A549 (cell line): ENCODE data around the gene SLC5A3. TPM values are rescaled to one million over a fixed set of nuclear protein-coding genes. Genes with fewer than 3 reads are reported as not detected.

Experiments used
- ATAC-seq, 2 experiments: fragments of 200-7000 bp in 1 of 2; fragments of >200 bp in 1 of 2; cut with Nextera tagmentation in 1 of 2; cut with Tn5 transposase in 1 of 2; 3 replicates each; pipeline versions ENCODE4 v1.8.0 to v1.9.1; 2018 to 2020; ENCODE audit warnings: mild to moderate bottlenecking in 1 of 2, moderate library complexity in 1 of 2
- CTCF ChIA-PET: fragments of 300-600 bp; sonication (Branson Sonifier 250); formaldehyde crosslinking; extraction: SDS; loops from one replicate; lab custom pipeline; 2021; ENCODE audit warnings: antibody characterized with exemption, inconsistent platforms; lab: Yijun Ruan, JAX
- POLR2A ChIA-PET: fragments of 350-600 bp; formaldehyde crosslinking; extraction: SDS; loops from one replicate; lab custom pipeline; 2021; ENCODE audit warnings: antibody characterized with exemption, inconsistent platforms; lab: Yijun Ruan, JAX
- DNase-seq, 2 experiments: peaks; one replicate each; pipeline versions ENCODE4 v3.0.0 to v3.0.0-alpha.2; 2011 to 2016; ENCODE audit warnings: low read depth in 1 of 2, low spot score in 1 of 2
- FAIRE-seq: peaks from 2 replicates; lab custom pipeline; 2011; peaks lifted over from hg19 to GRCh38; lab: Jason Lieb, UNC
- H3K27ac ChIP-seq, 2 experiments: fragments of >200 bp; sonication (Bioruptor Twin); formaldehyde crosslinking; 3 replicates each; pipeline ENCODE4 v1.5.1; 2016 to 2017
- H3K4me1 ChIP-seq: fragments of >200 bp; sonication (Bioruptor Twin); formaldehyde crosslinking; 3 replicates; pipeline ENCODE4 v1.6.1; 2016
- H3K4me2 ChIP-seq: fragments of >200 bp; sonication (Bioruptor Twin); formaldehyde crosslinking; 3 replicates; pipeline ENCODE4 v1.6.1; 2016
- H3K4me3 ChIP-seq: fragments of >200 bp; sonication (Bioruptor Twin); formaldehyde crosslinking; 3 replicates; pipeline ENCODE4 v1.5.1; 2016
- H3K9me3 ChIP-seq: fragments of >200 bp; sonication (Bioruptor Twin); formaldehyde crosslinking; 3 replicates; pipeline ENCODE4 v1.6.1; 2016
- BHLHE40 ChIP-seq: IDR thresholded peaks from 2 replicates; pipeline ENCODE4 v1.6.1; 2012; ENCODE audit warnings: low read depth, low read length, inconsistent platforms
- CBX2 ChIP-seq: fragments of 200-600 bp; sonication (generic); IDR thresholded peaks from 2 replicates; pipeline ENCODE4 v1.6.1; 2016; ENCODE audit warnings: low read depth, mild to moderate bottlenecking, borderline replicate concordance
- CBX8 ChIP-seq: fragments of 200-600 bp; sonication (generic); IDR thresholded peaks from 2 replicates; pipeline ENCODE4 v1.6.1; 2016
- CEBPB ChIP-seq, 2 experiments: fragments of >200 bp in 1 of 2; sonication (Bioruptor Twin) in 1 of 2; formaldehyde crosslinking in 1 of 2; IDR thresholded peaks; 2 replicates each; pipeline ENCODE4 v1.6.1; 2012 to 2016
- EHF ChIP-seq: fragments of 250-450 bp; sonication (Bioruptor Pico); IDR thresholded peaks from 2 replicates; pipeline ENCODE4 v1.5.0; 2020; ENCODE audit warnings: mild to moderate bottlenecking
- EP300 ChIP-seq, 2 experiments: fragments of >200 bp; sonication (Bioruptor Twin); formaldehyde crosslinking; IDR thresholded peaks; 2 replicates in 1 of 2; 3 replicates in 1 of 2; pipeline ENCODE4 v1.6.1; 2016 to 2017
- GATA3 ChIP-seq: IDR thresholded peaks from 2 replicates; pipeline ENCODE4 v1.6.1; 2012; ENCODE audit warnings: borderline replicate concordance
- HOXB13 ChIP-seq: fragments of 250-450 bp; sonication (Bioruptor Pico); IDR thresholded peaks from 2 replicates; pipeline ENCODE4 v1.5.0; 2020; ENCODE audit warnings: low read depth, mild to moderate bottlenecking, moderate library complexity
- KDM5A ChIP-seq: fragments of 200-600 bp; sonication (generic); IDR thresholded peaks from 2 replicates; pipeline ENCODE4 v1.6.1; 2016; ENCODE audit warnings: antibody characterized with exemption, mild to moderate bottlenecking
- MAFK ChIP-seq: fragments of 450-650 bp; IDR thresholded peaks from 2 replicates; pipeline ENCODE4 v1.6.1; 2014; ENCODE audit not compliant: partially characterized antibody
- PBX3 ChIP-seq: IDR thresholded peaks from 2 replicates; pipeline ENCODE4 v1.6.1; 2012
- RAD21 ChIP-seq, 2 experiments: fragments of >200 bp in 1 of 2; sonication (Bioruptor Twin) in 1 of 2; formaldehyde crosslinking in 1 of 2; IDR thresholded peaks in 1 of 2; conservative IDR thresholded peaks in 1 of 2; 2 replicates in 1 of 2; 3 replicates in 1 of 2; pipeline ENCODE4 v1.6.1; 2012 to 2018; ENCODE audit warnings: inconsistent platforms in 1 of 2
- RFX5 ChIP-seq: fragments of 450-650 bp; IDR thresholded peaks from 2 replicates; pipeline ENCODE4 v1.7.1; 2014; ENCODE audit warnings: antibody characterized with exemption, mild to moderate bottlenecking, moderate library complexity
- RNF2 ChIP-seq: fragments of 200-600 bp; sonication (generic); IDR thresholded peaks from 2 replicates; pipeline ENCODE4 v1.6.1; 2016; ENCODE audit warnings: low read depth, mild to moderate bottlenecking, antibody characterized with exemption, moderate library complexity, borderline replicate concordance
- SMC3 ChIP-seq: fragments of >200 bp; sonication (Bioruptor Twin); formaldehyde crosslinking; IDR thresholded peaks from 3 replicates; pipeline ENCODE4 v1.6.1; 2018; ENCODE audit warnings: inconsistent platforms
- TFCP2L1 ChIP-seq: fragments of 250-450 bp; sonication (Bioruptor Pico); IDR thresholded peaks from 2 replicates; pipeline ENCODE4 v1.5.0; 2021; ENCODE audit warnings: mild to moderate bottlenecking
- USF2 ChIP-seq: fragments of 450-650 bp; IDR thresholded peaks from 2 replicates; pipeline ENCODE4 v1.6.1; 2014; ENCODE audit warnings: antibody characterized with exemption
- ZSCAN20 ChIP-seq: fragments of 250-450 bp; sonication (Bioruptor Pico); IDR thresholded peaks from 2 replicates; pipeline ENCODE4 v1.8.0; 2022; ENCODE audit warnings: mild to moderate bottlenecking, moderate library complexity
- WGBS: methylation state at CpG from one replicate; pipeline ENCODE4 v1.1.6; 2017; ENCODE audit errors: missing lambda C conversion rate; 5-methylcytosine and 5-hydroxymethylcytosine counted together
- polyA plus RNA-seq, 4 experiments: library from polyadenylated mRNA; depleted of rRNA in 3 of 4; stranded (reverse); fragments of >200 nt; fragmentation: RNase III in 1 of 4; extraction: RNeasy Plus Mini Kit Qiagen cat#74134 plus additional on column Dnase treatment in 1 of 4; gene quantifications; 2 replicates in 3 of 4; 3 replicates in 1 of 4; pipeline ENCODE4 v1.2.3, GENCODE V29; 2011 to 2017
- TF ChIP-seq, protein P1 (sequence below): fragments of >200 bp; sonication (Bioruptor Twin); formaldehyde crosslinking; IDR thresholded peaks from 3 replicates; pipeline ENCODE4 v1.6.1; 2016
- TF ChIP-seq, protein P2 (sequence below): fragments of >200 bp; sonication (Bioruptor Twin); formaldehyde crosslinking; IDR thresholded peaks from 2 replicates; pipeline ENCODE4 v1.6.1; 2016
- TF ChIP-seq, protein P3 (sequence below): IDR thresholded peaks from 2 replicates; pipeline ENCODE4 v1.6.1; 2012
- TF ChIP-seq, protein P4 (sequence below): fragments of 150-350 bp; IDR thresholded peaks from 2 replicates; pipeline ENCODE4 v1.6.1; 2014; ENCODE audit warnings: low read depth, mild to moderate bottlenecking, low read length
- TF ChIP-seq, protein P5 (sequence below): fragments of 200-600 bp; sonication (generic); IDR thresholded peaks from 2 replicates; pipeline ENCODE4 v1.6.1; 2016; ENCODE audit warnings: antibody characterized with exemption, mild to moderate bottlenecking, moderate library complexity

Gene SLC5A3
- polyA plus RNA-seq, 2 of the 4 experiments (the other 2 are of a cell fraction), result 7.2 to 7.7 TPM

GRCh38 chr21:34100790-34101189 lies 27.4 kb downstream of the SLC5A3 start (continued):
- no peak for TF ChIP-seq CBX2
- TF ChIP-seq SMC3, result no peak
- TF ChIP-seq, protein P1, sequence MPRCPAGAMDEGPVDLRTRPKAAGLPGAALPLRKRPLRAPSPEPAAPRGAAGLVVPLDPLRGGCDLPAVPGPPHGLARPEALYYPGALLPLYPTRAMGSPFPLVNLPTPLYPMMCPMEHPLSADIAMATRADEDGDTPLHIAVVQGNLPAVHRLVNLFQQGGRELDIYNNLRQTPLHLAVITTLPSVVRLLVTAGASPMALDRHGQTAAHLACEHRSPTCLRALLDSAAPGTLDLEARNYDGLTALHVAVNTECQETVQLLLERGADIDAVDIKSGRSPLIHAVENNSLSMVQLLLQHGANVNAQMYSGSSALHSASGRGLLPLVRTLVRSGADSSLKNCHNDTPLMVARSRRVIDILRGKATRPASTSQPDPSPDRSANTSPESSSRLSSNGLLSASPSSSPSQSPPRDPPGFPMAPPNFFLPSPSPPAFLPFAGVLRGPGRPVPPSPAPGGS, result no peak
- TF ChIP-seq RAD21 (conservative IDR thresholded peaks at IDR 0.05 in 1 of 2, IDR thresholded peaks at IDR 0.05 in 1 of 2), result no peak
- TF ChIP-seq, protein P2, sequence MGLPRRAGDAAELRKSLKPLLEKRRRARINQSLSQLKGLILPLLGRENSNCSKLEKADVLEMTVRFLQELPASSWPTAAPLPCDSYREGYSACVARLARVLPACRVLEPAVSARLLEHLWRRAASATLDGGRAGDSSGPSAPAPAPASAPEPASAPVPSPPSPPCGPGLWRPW, result no peak

DNA sequence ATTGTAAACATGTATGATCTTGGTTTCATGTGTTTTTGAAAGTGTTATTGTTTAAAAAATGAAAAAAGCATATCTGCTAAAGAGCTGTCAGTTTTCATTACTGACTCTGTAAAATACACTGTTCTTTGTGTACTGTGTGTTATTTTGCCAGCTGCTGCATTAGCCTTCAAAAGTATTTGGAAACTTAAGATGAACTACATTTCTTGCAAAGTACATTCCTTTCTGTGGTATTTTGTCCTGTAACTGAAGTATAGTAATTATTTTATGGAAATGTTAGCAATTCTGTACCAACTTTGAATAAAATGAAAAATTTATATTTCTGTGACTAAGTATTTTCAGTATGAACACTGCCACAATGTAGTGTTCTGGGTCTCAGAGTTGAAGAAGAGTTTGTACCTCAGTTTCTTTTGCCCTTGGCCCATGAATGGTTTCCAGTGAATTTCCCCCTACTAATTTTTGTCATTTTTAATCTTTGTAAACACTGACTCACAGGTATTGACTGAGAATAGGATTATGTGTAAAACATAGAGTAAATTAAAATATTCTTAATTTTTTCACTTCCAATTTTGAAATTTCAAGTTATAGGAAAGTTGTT lies 32.7 kb downstream of the SLC5A3 start:
- Histone ChIP-seq H3K9me3 (no peaks in the 10 kb centered on the region), H3K4me2 (no peak overlapping the region), H3K4me1 (no peaks in the 10 kb centered on the region), H3K27ac (no peak overlapping the region), H3K4me3 (no peak overlapping the region)
- DNase-seq (no peak), FAIRE-seq (no peak), ATAC-seq (no peak)
- POLR2A ChIA-PET, result no interaction called here
- CTCF ChIA-PET, result interaction anchor here (0.7 kb wide), 1 partner anchor 143 kb away, joined by 3 read pairs; no protein-coding TSS in a partner anchor
- TF ChIP-seq EP300 (IDR thresholded peaks at IDR 0.05), result no peak
- TF ChIP-seq PBX3, result no peak
- TF ChIP-seq CBX8, result no peak
- TF ChIP-seq ZSCAN20, result no peak
- no peak for TF ChIP-seq HOXB13 (CRISPR knock-in tag)
- TF ChIP-seq, protein P1, result no peak
- TF ChIP-seq MAFK, result no peak
- no peak for TF ChIP-seq RFX5

DNA sequence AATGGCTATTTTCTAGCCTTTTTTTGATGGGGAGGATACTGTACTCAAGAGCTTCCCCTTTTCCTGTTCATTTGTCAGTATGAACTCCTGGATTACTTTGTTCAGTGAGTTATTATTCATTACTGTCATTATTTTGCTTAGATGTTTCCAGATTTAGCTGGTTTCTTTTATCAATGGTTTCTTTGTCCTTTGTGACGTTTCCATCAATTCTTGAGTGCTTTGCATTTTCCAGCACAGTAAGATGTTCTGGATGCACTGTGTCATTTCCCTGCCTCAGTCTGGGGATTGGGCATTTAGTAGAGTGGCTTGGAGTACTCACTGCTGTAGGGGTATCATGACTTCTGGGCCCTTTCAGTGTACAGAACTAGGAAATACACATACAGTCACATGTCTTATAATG lies 34.2 kb downstream of the SLC5A3 start:
- DNase-seq (no peak), ATAC-seq (no peak), FAIRE-seq (no peak)
- H3K27ac ChIP-seq, result no peak overlapping the region
- H3K4me1 ChIP-seq, result no peaks in the 10 kb centered on the region
- CTCF ChIA-PET, result interaction anchor here (1.3 kb wide), 1 partner anchor 184 kb away, joined by 3 read pairs; no protein-coding TSS in a partner anchor
- no peak overlapping the region for H3K4me3 ChIP-seq
- H3K4me2 ChIP-seq, result no peak overlapping the region
- 94% methylated on average over 1 of the region's 1 CpG for WGBS
- no peaks in the 10 kb centered on the region for H3K9me3 ChIP-seq
- POLR2A ChIA-PET, result no interaction called here
- TF ChIP-seq EHF (CRISPR knock-in tag) (no peak), EP300 (IDR thresholded peaks at IDR 0.05) (no peak), TFCP2L1 (no peak), GATA3 (no peak), RNF2 (no peak), BHLHE40 (no peak), CEBPB (IDR thresholded peaks at IDR 0.05) (no peak), USF2 (no peak), KDM5A (no peak), CBX2 (no peak), MAFK (no peak)
- TF ChIP-seq, protein P3, sequence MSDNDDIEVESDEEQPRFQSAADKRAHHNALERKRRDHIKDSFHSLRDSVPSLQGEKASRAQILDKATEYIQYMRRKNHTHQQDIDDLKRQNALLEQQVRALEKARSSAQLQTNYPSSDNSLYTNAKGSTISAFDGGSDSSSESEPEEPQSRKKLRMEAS, result no peak
- TF ChIP-seq, protein P4, sequence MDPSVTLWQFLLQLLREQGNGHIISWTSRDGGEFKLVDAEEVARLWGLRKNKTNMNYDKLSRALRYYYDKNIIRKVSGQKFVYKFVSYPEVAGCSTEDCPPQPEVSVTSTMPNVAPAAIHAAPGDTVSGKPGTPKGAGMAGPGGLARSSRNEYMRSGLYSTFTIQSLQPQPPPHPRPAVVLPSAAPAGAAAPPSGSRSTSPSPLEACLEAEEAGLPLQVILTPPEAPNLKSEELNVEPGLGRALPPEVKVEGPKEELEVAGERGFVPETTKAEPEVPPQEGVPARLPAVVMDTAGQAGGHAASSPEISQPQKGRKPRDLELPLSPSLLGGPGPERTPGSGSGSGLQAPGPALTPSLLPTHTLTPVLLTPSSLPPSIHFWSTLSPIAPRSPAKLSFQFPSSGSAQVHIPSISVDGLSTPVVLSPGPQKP, result no peak
- TF ChIP-seq, protein P1, result no peak
- TF ChIP-seq, protein P5, sequence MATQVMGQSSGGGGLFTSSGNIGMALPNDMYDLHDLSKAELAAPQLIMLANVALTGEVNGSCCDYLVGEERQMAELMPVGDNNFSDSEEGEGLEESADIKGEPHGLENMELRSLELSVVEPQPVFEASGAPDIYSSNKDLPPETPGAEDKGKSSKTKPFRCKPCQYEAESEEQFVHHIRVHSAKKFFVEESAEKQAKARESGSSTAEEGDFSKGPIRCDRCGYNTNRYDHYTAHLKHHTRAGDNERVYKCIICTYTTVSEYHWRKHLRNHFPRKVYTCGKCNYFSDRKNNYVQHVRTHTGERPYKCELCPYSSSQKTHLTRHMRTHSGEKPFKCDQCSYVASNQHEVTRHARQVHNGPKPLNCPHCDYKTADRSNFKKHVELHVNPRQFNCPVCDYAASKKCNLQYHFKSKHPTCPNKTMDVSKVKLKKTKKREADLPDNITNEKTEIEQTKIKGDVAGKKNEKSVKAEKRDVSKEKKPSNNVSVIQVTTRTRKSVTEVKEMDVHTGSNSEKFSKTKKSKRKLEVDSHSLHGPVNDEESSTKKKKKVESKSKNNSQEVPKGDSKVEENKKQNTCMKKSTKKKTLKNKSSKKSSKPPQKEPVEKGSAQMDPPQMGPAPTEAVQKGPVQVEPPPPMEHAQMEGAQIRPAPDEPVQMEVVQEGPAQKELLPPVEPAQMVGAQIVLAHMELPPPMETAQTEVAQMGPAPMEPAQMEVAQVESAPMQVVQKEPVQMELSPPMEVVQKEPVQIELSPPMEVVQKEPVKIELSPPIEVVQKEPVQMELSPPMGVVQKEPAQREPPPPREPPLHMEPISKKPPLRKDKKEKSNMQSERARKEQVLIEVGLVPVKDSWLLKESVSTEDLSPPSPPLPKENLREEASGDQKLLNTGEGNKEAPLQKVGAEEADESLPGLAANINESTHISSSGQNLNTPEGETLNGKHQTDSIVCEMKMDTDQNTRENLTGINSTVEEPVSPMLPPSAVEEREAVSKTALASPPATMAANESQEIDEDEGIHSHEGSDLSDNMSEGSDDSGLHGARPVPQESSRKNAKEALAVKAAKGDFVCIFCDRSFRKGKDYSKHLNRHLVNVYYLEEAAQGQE, result no peak
